Measurements from ENCODE around the gene NCR1. TPM values are rescaled to one million over a fixed set of nuclear protein-coding genes. Genes with fewer than 3 reads are reported as not detected.
"Not testable (repeated sequence)": the region's sequence is repeated elsewhere in the genome, so short reads cannot be mapped to it uniquely, and the experiment has no call there.

NCR1 gene
- total and polyA plus RNA-seq, 2 of the 8 experiments (the other 6 are each of a cell fraction or from before 2014, with no cell fraction given), result 1.5 to 5.1 TPM

DNA sequence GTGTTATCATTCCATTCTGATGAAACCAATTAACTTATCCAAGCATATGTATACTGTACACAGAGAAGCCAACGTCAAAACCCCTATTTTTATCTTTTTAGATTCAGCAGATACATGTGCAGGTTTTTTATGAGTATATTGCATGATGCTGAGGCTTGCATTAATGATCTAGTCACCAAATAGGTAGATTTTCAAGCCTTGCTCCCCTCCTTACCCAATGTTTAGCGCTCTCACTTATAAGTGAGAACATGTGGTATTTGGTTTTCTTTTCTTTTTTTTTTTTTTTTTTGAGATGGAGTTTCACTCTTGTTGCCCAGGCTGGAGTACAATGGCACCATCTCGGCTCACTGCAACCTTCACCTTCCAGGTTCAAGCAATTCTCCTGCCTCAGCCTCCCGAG lies 1.7 kb upstream of the NCR1 start:
- CTCF ChIA-PET (ENCODE audit: partially characterized antibody), result interaction anchor here (0.8 kb wide), 1 partner anchor 22 kb away, joined by 4 read pairs; no protein-coding TSS in a partner anchor
- H3K23ac ChIP-seq (ENCODE audit: insufficient read length); H3K79me2 ChIP-seq (ENCODE audit: control insufficient read depth in 1 of 2, insufficient read depth in 2 of 2, low read length in 2 of 2); H3K4me3 ChIP-seq (ENCODE audit: extremely low read depth in 1 of 4, insufficient read depth in 2 of 4, low read depth in 3 of 4, low read length in 4 of 4); H3K9ac ChIP-seq (replicated peaks in 1 of 4; ENCODE audit: extremely low read depth in 1 of 4, low read depth in 3 of 4, low read length in 3 of 4); H4K5ac ChIP-seq (ENCODE audit: insufficient read length, low read depth, low read length); H2AK5ac ChIP-seq (ENCODE audit: low read depth, low read length); H2BK15ac ChIP-seq (ENCODE audit: low read length); H3K27me3 ChIP-seq (replicated peaks in 1 of 4; ENCODE audit: control insufficient read depth in 3 of 4, extremely low read depth in 1 of 4, insufficient read depth in 3 of 4, low read length in 3 of 4); H3K14ac ChIP-seq (ENCODE audit: insufficient read length); DNase-seq (ENCODE audit: low read depth in 1 of 2, low spot score in 2 of 2); H3K4me1 ChIP-seq (replicated peaks in 1 of 4; ENCODE audit: control insufficient read depth in 3 of 4, insufficient read depth in 4 of 4, low read length in 3 of 4); H3K9me3 ChIP-seq (ENCODE audit: insufficient read depth in 2 of 2, low read depth in 1 of 2, low read length in 1 of 2); H3K79me1 ChIP-seq (ENCODE audit: low read depth, low read length); H3K4ac ChIP-seq (replicated peaks; ENCODE audit: insufficient read length, low read depth, low read length); H3K36me3 ChIP-seq (ENCODE audit: control insufficient read depth in 2 of 4, insufficient read depth in 4 of 4, low read length in 3 of 4); POLR2A ChIA-PET (ENCODE audit: partially characterized antibody); H3K27ac ChIP-seq (ENCODE audit: low read depth, low read length); H2BK120ac ChIP-seq (replicated peaks; ENCODE audit: low read depth, low read length); H2BK12ac ChIP-seq (ENCODE audit: low read depth, low read length); H2AFZ ChIP-seq (ENCODE audit: low read length); H3K56ac ChIP-seq (replicated peaks; ENCODE audit: insufficient read length, low read depth, low read length); H3K23me2 ChIP-seq (ENCODE audit: low read depth, low read length); FAIRE-seq; H4K20me1 ChIP-seq (replicated peaks in 1 of 2; ENCODE audit: control insufficient read depth in 1 of 2, insufficient read depth in 2 of 2, low read length in 2 of 2); H3K4me2 ChIP-seq (ENCODE audit: insufficient read depth in 1 of 2, low read depth in 2 of 2, low read length in 2 of 2); H4K8ac ChIP-seq (ENCODE audit: extremely low read depth, insufficient read depth, low read length); H2BK20ac ChIP-seq (ENCODE audit: low read length); H4K91ac ChIP-seq (replicated peaks; ENCODE audit: insufficient read length, low read length); H3K18ac ChIP-seq (ENCODE audit: extremely low read depth, low read length); H2BK5ac ChIP-seq (ENCODE audit: low read depth, low read length): not testable (repeated sequence)
- WGBS, 2 experiments (ENCODE audit: extremely low coverage in 1 of 2, insufficient coverage in 1 of 2, insufficient read length in 1 of 2, insufficient replicate concordance in 2 of 2, low coverage in 1 of 2, low lambda C conversion rate in 2 of 2, missing lambda C conversion rate in 1 of 2), result 88% methylated on average over 4 of the region's 4 CpGs; no CpG with 5 or more reads in 1 of the 2 experiments

Data from H1 (cell line).